ENCODE data around the gene NEK1. TPM values are rescaled to one million over a fixed set of nuclear protein-coding genes. Genes with fewer than 3 reads are reported as not detected.

The NEK1 gene
- total RNA-seq, 3 donors from 2014 or later, result 8.2 to 16.6 (median 10.8) TPM

DNA sequence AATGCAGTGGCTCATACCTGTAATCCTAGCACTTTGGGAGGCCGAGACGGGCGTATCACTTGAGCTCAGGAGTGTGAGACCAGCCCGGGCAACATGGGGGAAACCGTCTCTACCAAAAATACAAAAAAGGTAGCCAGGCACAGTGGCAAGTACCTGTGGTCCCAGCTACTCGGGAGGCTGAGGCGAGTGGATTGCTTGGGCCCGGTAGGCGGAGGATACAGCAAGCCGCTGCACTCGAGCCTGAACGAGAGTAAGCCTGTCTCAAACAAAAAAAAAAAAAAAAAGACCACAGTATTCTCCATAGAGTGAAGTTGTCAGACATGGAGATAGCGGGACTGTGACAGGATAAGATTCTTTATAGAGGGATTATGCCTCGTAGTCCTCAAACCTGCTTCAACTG, 265.5 kb downstream of the NEK1 start:
- Histone ChIP-seq H3K36me3 (ENCODE audit: low read depth) (no peaks in the 10 kb centered on the region), H3K4me1 (ENCODE audit: low read depth) (no peaks in the 10 kb centered on the region), H3K9me3 (no peaks in the 10 kb centered on the region), H3K4me3 (no peak overlapping the region)
- intact Hi-C loops (cut with DNase I, micrococcal nuclease), result no loop called here
- ATAC-seq (no peak), DNase-seq (no peak)
- TF ChIP-seq, protein P1, sequence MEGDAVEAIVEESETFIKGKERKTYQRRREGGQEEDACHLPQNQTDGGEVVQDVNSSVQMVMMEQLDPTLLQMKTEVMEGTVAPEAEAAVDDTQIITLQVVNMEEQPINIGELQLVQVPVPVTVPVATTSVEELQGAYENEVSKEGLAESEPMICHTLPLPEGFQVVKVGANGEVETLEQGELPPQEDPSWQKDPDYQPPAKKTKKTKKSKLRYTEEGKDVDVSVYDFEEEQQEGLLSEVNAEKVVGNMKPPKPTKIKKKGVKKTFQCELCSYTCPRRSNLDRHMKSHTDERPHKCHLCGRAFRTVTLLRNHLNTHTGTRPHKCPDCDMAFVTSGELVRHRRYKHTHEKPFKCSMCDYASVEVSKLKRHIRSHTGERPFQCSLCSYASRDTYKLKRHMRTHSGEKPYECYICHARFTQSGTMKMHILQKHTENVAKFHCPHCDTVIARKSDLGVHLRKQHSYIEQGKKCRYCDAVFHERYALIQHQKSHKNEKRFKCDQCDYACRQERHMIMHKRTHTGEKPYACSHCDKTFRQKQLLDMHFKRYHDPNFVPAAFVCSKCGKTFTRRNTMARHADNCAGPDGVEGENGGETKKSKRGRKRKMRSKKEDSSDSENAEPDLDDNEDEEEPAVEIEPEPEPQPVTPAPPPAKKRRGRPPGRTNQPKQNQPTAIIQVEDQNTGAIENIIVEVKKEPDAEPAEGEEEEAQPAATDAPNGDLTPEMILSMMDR (IDR thresholded peaks at IDR 0.05), result no peak

DNA sequence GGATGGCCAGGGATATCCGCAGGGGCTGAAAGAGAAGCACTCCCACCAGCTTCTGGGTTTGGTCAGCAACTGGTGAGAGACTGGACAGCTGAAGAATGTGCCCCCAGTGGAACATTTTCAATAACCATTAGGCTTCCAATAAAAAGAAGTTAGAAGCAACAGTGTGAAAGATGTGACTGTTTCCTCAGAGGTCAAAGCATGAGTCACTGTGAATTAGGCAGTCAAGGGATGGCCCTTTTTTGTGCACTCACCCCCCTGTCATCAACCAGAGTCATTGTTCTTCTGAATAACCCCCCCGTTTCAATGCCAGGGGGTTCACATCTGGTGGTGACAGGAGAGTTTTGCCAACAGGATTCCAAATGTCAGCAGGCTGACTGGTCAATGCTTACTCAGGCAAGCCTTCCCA, 267.1 kb downstream of the NEK1 start:
- TF ChIP-seq, protein P1 (IDR thresholded peaks at IDR 0.05), result no peak
- intact Hi-C loops (cut with DNase I, micrococcal nuclease), result no loop called here
- DNase-seq, result no peak
- Histone ChIP-seq H3K4me1 (ENCODE audit: low read depth) (no peaks in the 10 kb centered on the region), H3K36me3 (ENCODE audit: low read depth) (no peaks in the 10 kb centered on the region), H3K9me3 (no peaks in the 10 kb centered on the region), H3K4me3 (no peak overlapping the region)
- ATAC-seq, result no peak

Other genes starting within 250 kb of the NEK1 start
- 100 to 1,000 TPM in 2 of 3 donors, 10 to 100 TPM in 1; 68.2 to 127 (median 125) TPM for gene CLCN3, start 8.0 kb upstream of the NEK1 start, total RNA-seq
- 10 to 100 TPM; 11.1 to 23.8 (median 14.1) TPM for gene HPF1, start 145.4 kb upstream of the NEK1 start, total RNA-seq